ENCODE data around the gene CLCNKB. TPM values are rescaled to one million over a fixed set of nuclear protein-coding genes. Genes with fewer than 3 reads are reported as not detected.

Gene CLCNKB
- total and polyA plus RNA-seq, 2 experiments from 2014 or later, result 1.3 to 1.9 TPM

DNA sequence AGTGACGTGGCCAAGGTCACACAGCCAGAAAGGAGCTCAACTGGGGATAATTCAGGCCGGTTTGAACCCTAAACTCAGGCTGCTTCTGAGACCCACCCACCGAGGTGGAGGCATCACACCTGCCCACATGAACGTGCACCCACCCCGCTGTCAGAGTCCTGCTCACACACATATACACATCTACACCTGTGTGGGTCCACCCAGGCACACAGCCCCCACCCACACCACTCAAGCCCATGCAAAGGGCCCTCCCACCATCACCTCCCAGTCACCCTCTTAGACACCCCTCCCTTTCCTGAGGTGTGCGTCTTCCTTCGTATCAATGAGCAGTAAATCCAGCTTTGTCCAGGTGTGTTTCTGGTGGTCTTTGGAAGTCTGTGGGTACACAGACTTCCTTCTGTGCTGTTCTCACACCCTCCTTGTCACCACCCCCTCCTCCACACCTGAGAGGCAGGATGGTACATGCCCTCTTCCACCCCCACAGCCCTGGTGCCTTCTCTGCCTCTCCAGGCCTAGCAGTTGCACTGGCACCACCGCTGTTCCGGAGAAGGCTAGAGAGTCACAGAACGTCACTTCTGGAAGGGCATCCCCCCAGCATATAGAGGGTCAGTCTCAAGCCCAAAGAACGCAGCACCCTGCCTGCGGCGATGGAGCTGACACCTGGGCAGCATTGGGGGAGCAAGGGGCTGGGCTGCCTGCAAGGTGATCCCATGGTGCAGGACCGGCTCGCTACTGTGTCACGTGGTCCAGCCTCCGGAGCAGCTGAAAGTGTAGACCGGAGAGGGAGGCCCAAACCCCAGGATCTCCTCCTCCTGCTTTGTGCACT lies 48.7 kb downstream of the CLCNKB start:
- Histone ChIP-seq H4K20me1 (replicated peaks; ENCODE audit: insufficient read depth) (no peaks in the 10 kb centered on the region), H3K27ac (ENCODE audit: low read depth) (no peak overlapping the region), H3K36me3 (ENCODE audit: insufficient read depth) (no peaks in the 10 kb centered on the region), H3K4me3 (no peak overlapping the region), H3K4me1 (ENCODE audit: insufficient read depth) (no peaks in the 10 kb centered on the region), H3K4me2 (no peak overlapping the region), H3F3A (replicated peaks; ENCODE audit: low read depth) (no peaks in the 10 kb centered on the region), H2AFZ (no peak overlapping the region), H3K27me3 (ENCODE audit: insufficient read depth) (no peaks in the 10 kb centered on the region), H3K9me2 (ENCODE audit: insufficient read depth) (no peaks in the 10 kb centered on the region), H3K79me2 (replicated peaks; ENCODE audit: insufficient read depth) (no peaks in the 10 kb centered on the region)
- ATAC-seq (no peak), DNase-seq (ENCODE audit: low spot score) (no peak)
- Mint-ChIP-seq H3K36me3 (ENCODE audit: low read depth) (no peaks in the 10 kb centered on the region), H3K4me3 (no peak overlapping the region), H3K27me3 (ENCODE audit: insufficient read depth, low read depth, poor library complexity) (peaks cover 12% of the 10 kb centered on the region), H3K27ac (no peak overlapping the region; the same call in 1 of the 2 replicates), H3K9me3 (no peaks in the 10 kb centered on the region), H3K4me1 (peaks cover 12% of the 10 kb centered on the region)
- TF ChIP-seq EZH2phosphoT487 (IDR thresholded peaks at IDR 0.05; ENCODE audit: unreplicated experiment), result no peak
- TF ChIP-seq POLR2AphosphoS5 (IDR thresholded peaks at IDR 0.05; ENCODE audit: low read depth), result no peak
- no peak for TF ChIP-seq ZNF114 (CRISPR knock-in tag; IDR thresholded peaks at IDR 0.05)
- TF ChIP-seq STAT1 (IDR thresholded peaks at IDR 0.05; ENCODE audit: unreplicated experiment), result no peak
- TF ChIP-seq, protein P1, sequence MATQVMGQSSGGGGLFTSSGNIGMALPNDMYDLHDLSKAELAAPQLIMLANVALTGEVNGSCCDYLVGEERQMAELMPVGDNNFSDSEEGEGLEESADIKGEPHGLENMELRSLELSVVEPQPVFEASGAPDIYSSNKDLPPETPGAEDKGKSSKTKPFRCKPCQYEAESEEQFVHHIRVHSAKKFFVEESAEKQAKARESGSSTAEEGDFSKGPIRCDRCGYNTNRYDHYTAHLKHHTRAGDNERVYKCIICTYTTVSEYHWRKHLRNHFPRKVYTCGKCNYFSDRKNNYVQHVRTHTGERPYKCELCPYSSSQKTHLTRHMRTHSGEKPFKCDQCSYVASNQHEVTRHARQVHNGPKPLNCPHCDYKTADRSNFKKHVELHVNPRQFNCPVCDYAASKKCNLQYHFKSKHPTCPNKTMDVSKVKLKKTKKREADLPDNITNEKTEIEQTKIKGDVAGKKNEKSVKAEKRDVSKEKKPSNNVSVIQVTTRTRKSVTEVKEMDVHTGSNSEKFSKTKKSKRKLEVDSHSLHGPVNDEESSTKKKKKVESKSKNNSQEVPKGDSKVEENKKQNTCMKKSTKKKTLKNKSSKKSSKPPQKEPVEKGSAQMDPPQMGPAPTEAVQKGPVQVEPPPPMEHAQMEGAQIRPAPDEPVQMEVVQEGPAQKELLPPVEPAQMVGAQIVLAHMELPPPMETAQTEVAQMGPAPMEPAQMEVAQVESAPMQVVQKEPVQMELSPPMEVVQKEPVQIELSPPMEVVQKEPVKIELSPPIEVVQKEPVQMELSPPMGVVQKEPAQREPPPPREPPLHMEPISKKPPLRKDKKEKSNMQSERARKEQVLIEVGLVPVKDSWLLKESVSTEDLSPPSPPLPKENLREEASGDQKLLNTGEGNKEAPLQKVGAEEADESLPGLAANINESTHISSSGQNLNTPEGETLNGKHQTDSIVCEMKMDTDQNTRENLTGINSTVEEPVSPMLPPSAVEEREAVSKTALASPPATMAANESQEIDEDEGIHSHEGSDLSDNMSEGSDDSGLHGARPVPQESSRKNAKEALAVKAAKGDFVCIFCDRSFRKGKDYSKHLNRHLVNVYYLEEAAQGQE (IDR thresholded peaks at IDR 0.05; ENCODE audit: unreplicated experiment), result no peak
- TF ChIP-seq CREB1 (CRISPR knock-in tag; IDR thresholded peaks at IDR 0.05; ENCODE audit: low read depth), result no peak
- no peak for TF ChIP-seq NANOG (IDR thresholded peaks at IDR 0.05; ENCODE audit: borderline replicate concordance)
- TF ChIP-seq, protein P2, sequence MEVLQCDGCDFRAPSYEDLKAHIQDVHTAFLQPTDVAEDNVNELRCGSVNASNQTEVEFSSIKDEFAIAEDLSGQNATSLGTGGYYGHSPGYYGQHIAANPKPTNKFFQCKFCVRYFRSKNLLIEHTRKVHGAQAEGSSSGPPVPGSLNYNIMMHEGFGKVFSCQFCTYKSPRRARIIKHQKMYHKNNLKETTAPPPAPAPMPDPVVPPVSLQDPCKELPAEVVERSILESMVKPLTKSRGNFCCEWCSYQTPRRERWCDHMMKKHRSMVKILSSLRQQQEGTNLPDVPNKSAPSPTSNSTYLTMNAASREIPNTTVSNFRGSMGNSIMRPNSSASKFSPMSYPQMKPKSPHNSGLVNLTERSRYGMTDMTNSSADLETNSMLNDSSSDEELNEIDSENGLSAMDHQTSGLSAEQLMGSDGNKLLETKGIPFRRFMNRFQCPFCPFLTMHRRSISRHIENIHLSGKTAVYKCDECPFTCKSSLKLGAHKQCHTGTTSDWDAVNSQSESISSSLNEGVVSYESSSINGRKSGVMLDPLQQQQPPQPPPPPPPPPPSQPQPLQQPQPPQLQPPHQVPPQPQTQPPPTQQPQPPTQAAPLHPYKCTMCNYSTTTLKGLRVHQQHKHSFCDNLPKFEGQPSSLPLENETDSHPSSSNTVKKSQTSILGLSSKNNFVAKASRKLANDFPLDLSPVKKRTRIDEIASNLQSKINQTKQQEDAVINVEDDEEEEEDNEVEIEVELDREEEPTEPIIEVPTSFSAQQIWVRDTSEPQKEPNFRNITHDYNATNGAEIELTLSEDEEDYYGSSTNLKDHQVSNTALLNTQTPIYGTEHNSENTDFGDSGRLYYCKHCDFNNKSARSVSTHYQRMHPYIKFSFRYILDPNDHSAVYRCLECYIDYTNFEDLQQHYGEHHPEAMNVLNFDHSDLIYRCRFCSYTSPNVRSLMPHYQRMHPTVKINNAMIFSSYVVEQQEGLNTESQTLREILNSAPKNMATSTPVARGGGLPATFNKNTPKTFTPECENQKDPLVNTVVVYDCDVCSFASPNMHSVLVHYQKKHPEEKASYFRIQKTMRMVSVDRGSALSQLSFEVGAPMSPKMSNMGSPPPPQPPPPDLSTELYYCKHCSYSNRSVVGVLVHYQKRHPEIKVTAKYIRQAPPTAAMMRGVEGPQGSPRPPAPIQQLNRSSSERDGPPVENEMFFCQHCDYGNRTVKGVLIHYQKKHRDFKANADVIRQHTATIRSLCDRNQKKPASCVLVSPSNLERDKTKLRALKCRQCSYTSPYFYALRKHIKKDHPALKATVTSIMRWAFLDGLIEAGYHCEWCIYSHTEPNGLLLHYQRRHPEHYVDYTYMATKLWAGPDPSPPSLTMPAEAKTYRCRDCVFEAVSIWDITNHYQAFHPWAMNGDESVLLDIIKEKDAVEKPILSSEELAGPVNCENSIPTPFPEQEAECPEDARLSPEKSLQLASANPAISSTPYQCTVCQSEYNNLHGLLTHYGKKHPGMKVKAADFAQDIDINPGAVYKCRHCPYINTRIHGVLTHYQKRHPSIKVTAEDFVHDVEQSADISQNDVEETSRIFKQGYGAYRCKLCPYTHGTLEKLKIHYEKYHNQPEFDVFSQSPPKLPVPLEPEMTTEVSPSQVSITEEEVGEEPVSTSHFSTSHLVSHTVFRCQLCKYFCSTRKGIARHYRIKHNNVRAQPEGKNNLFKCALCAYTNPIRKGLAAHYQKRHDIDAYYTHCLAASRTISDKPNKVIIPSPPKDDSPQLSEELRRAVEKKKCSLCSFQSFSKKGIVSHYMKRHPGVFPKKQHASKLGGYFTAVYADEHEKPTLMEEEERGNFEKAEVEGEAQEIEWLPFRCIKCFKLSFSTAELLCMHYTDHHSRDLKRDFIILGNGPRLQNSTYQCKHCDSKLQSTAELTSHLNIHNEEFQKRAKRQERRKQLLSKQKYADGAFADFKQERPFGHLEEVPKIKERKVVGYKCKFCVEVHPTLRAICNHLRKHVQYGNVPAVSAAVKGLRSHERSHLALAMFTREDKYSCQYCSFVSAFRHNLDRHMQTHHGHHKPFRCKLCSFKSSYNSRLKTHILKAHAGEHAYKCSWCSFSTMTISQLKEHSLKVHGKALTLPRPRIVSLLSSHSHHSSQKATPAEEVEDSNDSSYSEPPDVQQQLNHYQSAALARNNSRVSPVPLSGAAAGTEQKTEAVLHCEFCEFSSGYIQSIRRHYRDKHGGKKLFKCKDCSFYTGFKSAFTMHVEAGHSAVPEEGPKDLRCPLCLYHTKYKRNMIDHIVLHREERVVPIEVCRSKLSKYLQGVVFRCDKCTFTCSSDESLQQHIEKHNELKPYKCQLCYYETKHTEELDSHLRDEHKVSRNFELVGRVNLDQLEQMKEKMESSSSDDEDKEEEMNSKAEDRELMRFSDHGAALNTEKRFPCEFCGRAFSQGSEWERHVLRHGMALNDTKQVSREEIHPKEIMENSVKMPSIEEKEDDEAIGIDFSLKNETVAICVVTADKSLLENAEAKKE (CRISPR knock-in tag; IDR thresholded peaks at IDR 0.05), result no peak
